ENCODE data around the gene LRRC75A.

GRCh38 chr17:16439303-16439791, 52.6 kb downstream of the LRRC75A start:
- TF ChIP-seq POLR2A (IDR thresholded peaks at IDR 0.05; ENCODE audit: low read length) (no peak), GATA1 (IDR thresholded peaks at IDR 0.05; ENCODE audit: low read depth, low read length) (no peak)

Measured in erythroblast (primary cell).